H1 (cell line): Measurements from ENCODE around the gene LTF.

Experiments
- ASH2L ChIP-seq: fragments of 200-600, 300-600 bp; sonication (generic); IDR thresholded peaks from one replicate; pipeline ENCODE4 v1.7.1; 2017; ENCODE audit warnings: low read length
- EP300 ChIP-seq, 2 experiments: IDR thresholded peaks; 1 replicate in 1 of 2; 2 replicates in 1 of 2; pipeline ENCODE4 v1.6.1; 2011 to 2012; ENCODE audit warnings: low read depth in 2 of 2, low read length in 2 of 2, mild to moderate bottlenecking in 2 of 2, borderline replicate concordance in 1 of 2, inconsistent platforms in 1 of 2, moderate library complexity in 1 of 2
- PHF8 ChIP-seq: fragments of 200-600 bp; sonication (generic); conservative IDR thresholded peaks from 2 replicates; pipeline ENCODE4 v1.7.1; 2012; ENCODE audit warnings: low read depth, mild to moderate bottlenecking, inconsistent platforms, low read length, moderate library complexity
- RXRA ChIP-seq: IDR thresholded peaks from 2 replicates; pipeline ENCODE4 v1.6.1; 2011; ENCODE audit warnings: low read depth, mild to moderate bottlenecking, low read length, moderate library complexity; ENCODE audit not compliant: insufficient read depth
- SIN3A ChIP-seq, 2 experiments: IDR thresholded peaks in 1 of 2; conservative IDR thresholded peaks in 1 of 2; 2 replicates each; pipeline ENCODE4 v1.6.1; 2011 to 2012; ENCODE audit warnings: low read length in 2 of 2, improper control_type of control experiment in 1 of 2, low read depth in 1 of 2, mild to moderate bottlenecking in 1 of 2
- SRF ChIP-seq: IDR thresholded peaks from 2 replicates; pipeline ENCODE4 v1.6.1; 2011; ENCODE audit warnings: mild to moderate bottlenecking, low read depth, low read length, moderate library complexity
- TBP ChIP-seq: IDR thresholded peaks from 2 replicates; pipeline ENCODE4 v1.6.1; 2011; ENCODE audit warnings: low read depth, low read length, improper control_type of control experiment
- TF ChIP-seq, protein P1 (sequence below), 3 experiments: IDR thresholded peaks; 1 replicate in 2 of 3; 2 replicates in 1 of 3; pipeline versions ENCODE4 v1.5.1 to v1.6.1; 2011; ENCODE audit warnings: low read length in 3 of 3, mild to moderate bottlenecking in 3 of 3, inconsistent platforms in 2 of 3, low read depth in 1 of 3, moderate library complexity in 1 of 3; ENCODE audit not compliant: insufficient read depth in 1 of 3; ENCODE audit errors: control extremely low read depth in 1 of 3
- TF ChIP-seq, protein P2 (sequence below): IDR thresholded peaks from 2 replicates; pipeline ENCODE4 v1.6.1; 2011; ENCODE audit warnings: low read length, improper control_type of control experiment
- TF ChIP-seq, protein P3 (sequence below): IDR thresholded peaks from 2 replicates; pipeline ENCODE4 v1.6.1; 2011; ENCODE audit warnings: low read depth, mild to moderate bottlenecking, low read length; ENCODE audit not compliant: insufficient read depth

DNA sequence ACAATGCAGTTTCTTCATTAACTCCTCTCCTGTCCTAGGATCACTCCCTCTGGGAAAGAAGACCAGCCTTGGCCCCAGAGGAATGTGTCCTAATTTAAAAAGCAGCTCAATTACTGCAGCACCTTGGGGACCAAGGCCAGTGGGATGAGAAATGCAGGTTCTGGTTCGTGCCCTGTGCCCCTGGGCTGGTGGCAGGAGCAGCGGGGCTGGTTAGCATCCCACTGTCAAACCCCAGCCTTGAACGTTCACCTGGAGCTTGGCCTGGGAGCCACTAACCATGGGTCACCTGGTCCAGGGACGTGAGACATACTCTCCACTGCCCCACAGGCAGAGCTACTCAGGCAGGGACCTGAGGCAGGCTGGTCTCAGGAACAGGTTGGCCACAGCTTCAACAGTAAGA, 24.7 kb upstream of the LTF start:
- TF ChIP-seq SIN3A (conservative IDR thresholded peaks at IDR 0.05 in 1 of 2, IDR thresholded peaks at IDR 0.05 in 1 of 2; ENCODE audit: low read depth in 1 of 2, low read length in 2 of 2) (no peak), TBP (no peak), EP300 (IDR thresholded peaks at IDR 0.05; ENCODE audit: borderline replicate concordance in 1 of 2, low read depth in 2 of 2, low read length in 2 of 2) (no peak), ASH2L (no peak), RXRA (no peak), SRF (no peak), PHF8 (no peak)
- TF ChIP-seq, protein P1, sequence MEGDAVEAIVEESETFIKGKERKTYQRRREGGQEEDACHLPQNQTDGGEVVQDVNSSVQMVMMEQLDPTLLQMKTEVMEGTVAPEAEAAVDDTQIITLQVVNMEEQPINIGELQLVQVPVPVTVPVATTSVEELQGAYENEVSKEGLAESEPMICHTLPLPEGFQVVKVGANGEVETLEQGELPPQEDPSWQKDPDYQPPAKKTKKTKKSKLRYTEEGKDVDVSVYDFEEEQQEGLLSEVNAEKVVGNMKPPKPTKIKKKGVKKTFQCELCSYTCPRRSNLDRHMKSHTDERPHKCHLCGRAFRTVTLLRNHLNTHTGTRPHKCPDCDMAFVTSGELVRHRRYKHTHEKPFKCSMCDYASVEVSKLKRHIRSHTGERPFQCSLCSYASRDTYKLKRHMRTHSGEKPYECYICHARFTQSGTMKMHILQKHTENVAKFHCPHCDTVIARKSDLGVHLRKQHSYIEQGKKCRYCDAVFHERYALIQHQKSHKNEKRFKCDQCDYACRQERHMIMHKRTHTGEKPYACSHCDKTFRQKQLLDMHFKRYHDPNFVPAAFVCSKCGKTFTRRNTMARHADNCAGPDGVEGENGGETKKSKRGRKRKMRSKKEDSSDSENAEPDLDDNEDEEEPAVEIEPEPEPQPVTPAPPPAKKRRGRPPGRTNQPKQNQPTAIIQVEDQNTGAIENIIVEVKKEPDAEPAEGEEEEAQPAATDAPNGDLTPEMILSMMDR (IDR thresholded peaks at IDR 0.05; ENCODE audit: control extremely low read depth in 1 of 3, insufficient read depth in 1 of 3, low read depth in 1 of 3, low read length in 3 of 3), result no peak
- TF ChIP-seq, protein P2, sequence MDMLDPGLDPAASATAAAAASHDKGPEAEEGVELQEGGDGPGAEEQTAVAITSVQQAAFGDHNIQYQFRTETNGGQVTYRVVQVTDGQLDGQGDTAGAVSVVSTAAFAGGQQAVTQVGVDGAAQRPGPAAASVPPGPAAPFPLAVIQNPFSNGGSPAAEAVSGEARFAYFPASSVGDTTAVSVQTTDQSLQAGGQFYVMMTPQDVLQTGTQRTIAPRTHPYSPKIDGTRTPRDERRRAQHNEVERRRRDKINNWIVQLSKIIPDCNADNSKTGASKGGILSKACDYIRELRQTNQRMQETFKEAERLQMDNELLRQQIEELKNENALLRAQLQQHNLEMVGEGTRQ, result no peak
- TF ChIP-seq, protein P3, sequence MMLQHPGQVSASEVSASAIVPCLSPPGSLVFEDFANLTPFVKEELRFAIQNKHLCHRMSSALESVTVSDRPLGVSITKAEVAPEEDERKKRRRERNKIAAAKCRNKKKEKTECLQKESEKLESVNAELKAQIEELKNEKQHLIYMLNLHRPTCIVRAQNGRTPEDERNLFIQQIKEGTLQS, result no peak
